Neural progenitor cell (in vitro differentiated cells): ENCODE data around the gene POP7. TPM values are rescaled to one million over a fixed set of nuclear protein-coding genes. Genes with fewer than 3 reads are reported as not detected.
A peak's percentile ranks its signal among the peaks of the same experiment; 100 is the strongest.

Source experiments
- DNase-seq: peaks from one replicate; pipeline ENCODE4 v3.0.0-alpha.2; 2016; ENCODE audit warnings: low spot score
- H2AFZ ChIP-seq: fragments of 200-600 bp; sonication (generic); replicated peaks from 2 replicates; pipeline ENCODE4 v1.6.1; 2016; ENCODE audit warnings: antibody characterized with exemption
- H3F3A ChIP-seq: fragments of 200-600 bp; sonication (generic); 2 replicates; pipeline ENCODE4 v1.6.1; 2016; ENCODE audit warnings: antibody characterized with exemption, low read depth
- H3K27ac ChIP-seq: fragments of 200-600 bp; sonication (generic); 2 replicates; pipeline ENCODE4 v1.5.1; 2016; ENCODE audit warnings: mild to moderate bottlenecking
- H3K27me3 ChIP-seq: fragments of 200-600 bp; sonication (generic); 2 replicates; pipeline ENCODE4 v1.6.1; 2016; ENCODE audit warnings: mild to moderate bottlenecking, moderate library complexity
- H3K36me3 ChIP-seq: fragments of 200-600 bp; sonication (generic); 2 replicates; pipeline ENCODE4 v1.5.1; 2016
- H3K4me1 ChIP-seq: fragments of 200-600 bp; sonication (generic); 2 replicates; pipeline ENCODE4 v1.6.1; 2016; ENCODE audit warnings: mixed run types
- H3K4me2 ChIP-seq: fragments of 200-600 bp; sonication (generic); 2 replicates; pipeline ENCODE4 v1.6.1; 2016
- H3K4me3 ChIP-seq: fragments of 200-600 bp; sonication (generic); 2 replicates; pipeline ENCODE4 v1.5.1; 2016
- H3K79me2 ChIP-seq: fragments of 200-600 bp; sonication (generic); 2 replicates; pipeline ENCODE4 v1.6.1; 2016; ENCODE audit warnings: low read depth
- H3K9ac ChIP-seq: fragments of 200-600 bp; sonication (generic); 2 replicates; pipeline ENCODE4 v1.6.1; 2016
- H3K9me3 ChIP-seq: fragments of 200-600 bp; sonication (generic); 2 replicates; pipeline ENCODE4 v1.5.1; 2016; ENCODE audit warnings: low read depth
- H4K20me1 ChIP-seq: fragments of 200-600 bp; sonication (generic); 2 replicates; pipeline ENCODE4 v1.6.1; 2016; ENCODE audit warnings: low read depth
- H3K27ac Mint-ChIP-seq: 3 replicates; pipeline ENCODE4 v1.8.0; 2021; ENCODE audit warnings: mixed read lengths
- H3K27me3 Mint-ChIP-seq: 2 replicates; pipeline ENCODE4 v1.8.0; 2022; ENCODE audit warnings: low read depth, mild to moderate bottlenecking, inconsistent platforms, moderate library complexity, mixed read lengths; ENCODE audit not compliant: insufficient read depth
- H3K36me3 Mint-ChIP-seq: 3 replicates; pipeline ENCODE4 v1.8.0; 2021; ENCODE audit warnings: mixed read lengths
- H3K4me1 Mint-ChIP-seq: 3 replicates; pipeline ENCODE4 v1.8.0; 2021; ENCODE audit warnings: mixed read lengths
- H3K4me3 Mint-ChIP-seq: 3 replicates; pipeline ENCODE4 v1.8.0; 2021; ENCODE audit warnings: mild to moderate bottlenecking, moderate library complexity, mixed read lengths
- H3K9me3 Mint-ChIP-seq: 3 replicates; pipeline ENCODE4 v1.8.0; 2020; ENCODE audit warnings: mixed read lengths
- EZH2 ChIP-seq: fragments of 200-600 bp; sonication (generic); IDR thresholded peaks from 2 replicates; pipeline ENCODE4 v1.6.1; 2017; ENCODE audit warnings: antibody characterized with exemption, mild to moderate bottlenecking, moderate library complexity
- EZH2phosphoT487 ChIP-seq: fragments of 200-600 bp; sonication (generic); IDR thresholded peaks from 2 replicates; pipeline ENCODE4 v1.6.1; 2017; ENCODE audit warnings: antibody characterized with exemption
- total RNA-seq: library from RNA; depleted of rRNA; stranded (reverse); fragments of >200 nt; gene quantifications from 2 replicates; pipeline ENCODE4 v1.2.3, GENCODE V29; 2015; ENCODE audit warnings: low replicate concordance
- TF ChIP-seq, protein P1 (sequence below): fragments of 200-600 bp; sonication (generic); IDR thresholded peaks from 2 replicates; pipeline ENCODE4 v1.5.1; 2017; ENCODE audit warnings: antibody characterized with exemption, mild to moderate bottlenecking

The POP7 gene
- total RNA-seq, 1 donor from 2014 or later, result 19.4 TPM

DNA sequence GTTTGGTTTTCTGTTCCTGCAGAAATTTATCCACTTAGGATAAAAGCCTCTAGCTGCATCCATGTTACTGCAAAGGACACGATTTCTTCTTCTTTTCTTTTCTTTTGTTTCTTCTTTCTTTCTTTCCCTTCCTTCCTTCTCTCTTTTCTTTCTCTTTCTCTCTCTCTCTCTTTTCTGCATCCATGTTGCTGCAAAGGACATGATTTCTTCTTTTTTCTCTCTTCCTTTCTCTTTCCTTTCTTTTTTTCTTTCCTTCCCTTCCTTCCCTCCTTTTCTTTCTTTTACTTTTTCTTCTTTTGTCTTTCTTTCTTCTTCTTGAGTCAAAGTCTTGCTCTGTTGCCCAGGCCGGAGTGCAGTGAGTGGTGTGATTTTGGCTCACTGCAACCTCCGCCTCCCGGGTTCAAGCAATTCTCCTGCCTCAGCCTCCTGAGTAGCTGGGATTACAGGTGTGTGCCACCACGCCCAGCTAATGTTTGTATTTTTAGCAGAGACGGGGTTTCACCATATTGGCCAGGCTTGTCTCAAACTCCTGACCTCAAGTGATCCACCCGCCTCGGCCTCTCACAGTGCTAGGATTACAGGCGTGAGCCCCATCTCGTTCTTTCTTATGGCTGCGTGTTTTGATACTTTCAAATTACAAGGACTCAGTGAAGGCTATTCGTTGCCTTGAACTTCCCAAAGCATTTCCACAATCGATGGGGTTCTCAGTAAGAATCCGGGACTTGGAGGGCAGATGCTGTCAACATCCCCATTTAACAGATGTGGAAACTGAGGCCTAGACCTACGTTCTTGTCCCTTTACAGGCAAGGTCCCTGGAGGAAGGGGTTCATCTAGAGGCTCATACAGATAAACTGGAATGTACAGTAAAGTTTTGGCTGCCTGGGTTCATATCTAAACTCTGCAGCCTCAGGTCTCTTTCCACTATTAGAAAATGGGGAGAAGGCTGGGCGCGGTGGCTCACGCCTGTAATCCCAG lies 34.3 kb upstream of the POP7 start:
- Histone ChIP-seq H3K4me3 (no peak overlapping the region), H3K27ac (no peak overlapping the region), H4K20me1 (peaks cover 23% of the 10 kb centered on the region), H3K27me3 (peaks cover 33% of the 10 kb centered on the region), H3K36me3 (no peaks in the 10 kb centered on the region), H3K9ac (no peak overlapping the region), H2AFZ (no peak overlapping the region), H3F3A (peaks cover 7% of the 10 kb centered on the region), H3K4me2 (no peak overlapping the region), H3K9me3 (no peaks in the 10 kb centered on the region), H3K79me2 (peaks cover 19% of the 10 kb centered on the region), H3K4me1 (no peaks in the 10 kb centered on the region)
- Mint-ChIP-seq H3K27me3 (peaks cover 12% of the 10 kb centered on the region), H3K9me3 (no peaks in the 10 kb centered on the region), H3K4me1 (peaks cover 4% of the 10 kb centered on the region), H3K27ac (no peak overlapping the region), H3K4me3 (no peak overlapping the region), H3K36me3 (no peaks in the 10 kb centered on the region)
- DNase-seq, result no peak
- no peak for TF ChIP-seq EZH2
- TF ChIP-seq, protein P1, sequence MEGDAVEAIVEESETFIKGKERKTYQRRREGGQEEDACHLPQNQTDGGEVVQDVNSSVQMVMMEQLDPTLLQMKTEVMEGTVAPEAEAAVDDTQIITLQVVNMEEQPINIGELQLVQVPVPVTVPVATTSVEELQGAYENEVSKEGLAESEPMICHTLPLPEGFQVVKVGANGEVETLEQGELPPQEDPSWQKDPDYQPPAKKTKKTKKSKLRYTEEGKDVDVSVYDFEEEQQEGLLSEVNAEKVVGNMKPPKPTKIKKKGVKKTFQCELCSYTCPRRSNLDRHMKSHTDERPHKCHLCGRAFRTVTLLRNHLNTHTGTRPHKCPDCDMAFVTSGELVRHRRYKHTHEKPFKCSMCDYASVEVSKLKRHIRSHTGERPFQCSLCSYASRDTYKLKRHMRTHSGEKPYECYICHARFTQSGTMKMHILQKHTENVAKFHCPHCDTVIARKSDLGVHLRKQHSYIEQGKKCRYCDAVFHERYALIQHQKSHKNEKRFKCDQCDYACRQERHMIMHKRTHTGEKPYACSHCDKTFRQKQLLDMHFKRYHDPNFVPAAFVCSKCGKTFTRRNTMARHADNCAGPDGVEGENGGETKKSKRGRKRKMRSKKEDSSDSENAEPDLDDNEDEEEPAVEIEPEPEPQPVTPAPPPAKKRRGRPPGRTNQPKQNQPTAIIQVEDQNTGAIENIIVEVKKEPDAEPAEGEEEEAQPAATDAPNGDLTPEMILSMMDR, result no peak
- no peak for TF ChIP-seq EZH2phosphoT487

- Histone ChIP-seq H4K20me1 (peaks cover 37% of the 10 kb centered on the region), H3K4me1 (no peaks in the 10 kb centered on the region), H3K4me3 (peak within 1 kb of the TSS; percentile 100), H3K27me3 (peaks cover 33% of the 10 kb centered on the region), H2AFZ (peak within 1 kb of the TSS; percentile 94), H3F3A (peaks cover 18% of the 10 kb centered on the region), H3K79me2 (peaks cover 19% of the 10 kb centered on the region), H3K4me2 (peak within 1 kb of the TSS; percentile 99), H3K9ac (peak within 1 kb of the TSS; percentile 66), H3K36me3 (no peaks in the 10 kb centered on the region), H3K27ac (peak within 1 kb of the TSS; percentile 96), H3K9me3 (no peaks in the 10 kb centered on the region)
- TF ChIP-seq, protein P1, result no peak
- peaks cover 5% of the 10 kb centered on the region for H3K36me3 Mint-ChIP-seq
- H3K4me1 Mint-ChIP-seq, result peaks cover 6% of the 10 kb centered on the region
- H3K9me3 Mint-ChIP-seq, result no peaks in the 10 kb centered on the region
- H3K4me3 Mint-ChIP-seq, result peak within 1 kb of the TSS; percentile 97
- H3K27me3 Mint-ChIP-seq, result peaks cover 7% of the 10 kb centered on the region
- peak within 1 kb of the TSS; percentile 96 for H3K27ac Mint-ChIP-seq
- peak; percentile 99 for DNase-seq
Measured at GRCh38 chr7:100673302-100673941, 32.5 kb upstream of the POP7 start, which contains the start of gene GNB2. GNB2 (plus strand) TSS chr7:100673740; CDS start chr7:100676266, 2,526 bp downstream.

GRCh38 chr7:100673942-100674410 lies 31.9 kb upstream of the POP7 start:
- H3F3A ChIP-seq, result peaks cover 21% of the 10 kb centered on the region
- H3K4me2 ChIP-seq, result peak overlapping the region; percentile 99
- peak overlapping the region; percentile 97 for H3K4me3 Mint-ChIP-seq
- peaks cover 19% of the 10 kb centered on the region for H3K79me2 ChIP-seq
- TF ChIP-seq EZH2phosphoT487, result no peak
- TF ChIP-seq, protein P1, result peak; percentile 16
- H3K9me3 Mint-ChIP-seq, result no peaks in the 10 kb centered on the region
- no peaks in the 10 kb centered on the region for H3K4me1 ChIP-seq
- no peak overlapping the region for H3K27ac Mint-ChIP-seq
- peaks cover 33% of the 10 kb centered on the region for H3K27me3 ChIP-seq
- no peak for DNase-seq
- H4K20me1 ChIP-seq, result peaks cover 42% of the 10 kb centered on the region
- peaks cover 6% of the 10 kb centered on the region for H3K36me3 Mint-ChIP-seq
- H3K27me3 Mint-ChIP-seq, result peaks cover 6% of the 10 kb centered on the region
- H3K4me3 ChIP-seq, result peak overlapping the region; percentile 100
- no peaks in the 10 kb centered on the region for H3K36me3 ChIP-seq
- H3K9me3 ChIP-seq, result no peaks in the 10 kb centered on the region
- H2AFZ ChIP-seq, result peak overlapping the region; percentile 94
- no peak overlapping the region for H3K27ac ChIP-seq
- peaks cover 6% of the 10 kb centered on the region for H3K4me1 Mint-ChIP-seq
- H3K9ac ChIP-seq, result peak overlapping the region; percentile 48
